GM12878 (cell line): ENCODE data around the gene DIDO1. TPM values are rescaled to one million over a fixed set of nuclear protein-coding genes. Genes with fewer than 3 reads are reported as not detected.

Source experiments
- ATAC-seq: fragments of 200-7000 bp; cut with Tn5 transposase; 3 replicates; pipeline ENCODE4 v1.9.1; 2020; ENCODE audit warnings: mild to moderate bottlenecking, moderate library complexity
- BruUV-seq: library from RNA; stranded (reverse); fragments of 400-500 nt; replicated peaks from 2 replicates; lab custom pipeline; 2021; lab: Mats Ljungman, UMichigan
- CTCF ChIA-PET: fragments of 300-600 bp; sonication (Branson Sonifier 250); formaldehyde crosslinking; extraction: SDS; loops from one replicate; lab custom pipeline; 2021; ENCODE audit warnings: inconsistent platforms; lab: Yijun Ruan, JAX
- POLR2A ChIA-PET: fragments of 350-600 bp; formaldehyde crosslinking; extraction: SDS; loops from one replicate; lab custom pipeline; 2021; ENCODE audit warnings: inconsistent platforms; lab: Charles Lee
- RAD21 ChIA-PET: fragments of 300-600 bp; sonication (Branson Sonifier 250); formaldehyde crosslinking; loops from one replicate; lab custom pipeline; 2023; ENCODE audit warnings: antibody characterized with exemption; ENCODE audit not compliant: unreplicated experiment; lab: Charles Lee
- SMC1A ChIA-PET: fragments of 300-600 bp; sonication (Branson Sonifier 250); formaldehyde crosslinking; loops from one replicate; lab custom pipeline; 2023; ENCODE audit not compliant: unreplicated experiment, uncharacterized antibody; lab: Charles Lee
- DNase-seq: peaks from one replicate; pipeline ENCODE4 v3.0.0-alpha.2; 2011; ENCODE audit warnings: low read depth, low spot score
- FAIRE-seq: peaks from 3 replicates; lab custom pipeline; 2011; peaks lifted over from hg19 to GRCh38; lab: Jason Lieb, UNC
- H2AFZ ChIP-seq: 2 replicates; pipeline ENCODE4 v1.6.0; 2011; ENCODE audit warnings: low read depth, low read length, control low read depth; ENCODE audit not compliant: control insufficient read depth
- H3K27ac ChIP-seq: 2 replicates; pipeline ENCODE4 v1.5.1; 2011; ENCODE audit warnings: control low read depth; ENCODE audit not compliant: control insufficient read depth, insufficient read depth
- H3K27me3 ChIP-seq, 2 experiments: replicated peaks in 1 of 2; 2 replicates each; pipeline versions ENCODE4 v1.6.0 to v1.6.1; 2011; ENCODE audit warnings: low read length in 1 of 2; ENCODE audit not compliant: control insufficient read depth in 2 of 2, insufficient read depth in 2 of 2
- H3K36me3 ChIP-seq, 2 experiments: 2 replicates each; pipeline ENCODE4 v1.5.1; 2011; ENCODE audit warnings: low read length in 1 of 2; ENCODE audit not compliant: control insufficient read depth in 2 of 2, insufficient read depth in 2 of 2
- H3K4me1 ChIP-seq: 2 replicates; pipeline ENCODE4 v1.6.1; 2011; ENCODE audit warnings: mild to moderate bottlenecking, low read length, moderate library complexity, mixed read lengths; ENCODE audit not compliant: control insufficient read depth, insufficient read depth
- H3K4me2 ChIP-seq: 2 replicates; pipeline ENCODE4 v1.6.0; 2011; ENCODE audit warnings: control low read depth; ENCODE audit not compliant: control insufficient read depth, insufficient read depth
- H3K4me3 ChIP-seq: fragments of 200-600 bp; sonication (generic); 2 replicates; pipeline ENCODE4 v1.5.1; 2016
- H3K79me2 ChIP-seq: 2 replicates; pipeline ENCODE4 v1.6.0; 2011; ENCODE audit warnings: low read length; ENCODE audit not compliant: control insufficient read depth, insufficient read depth
- H3K9ac ChIP-seq: 2 replicates; pipeline ENCODE4 v1.8.0; 2011; ENCODE audit warnings: low read length, control low read depth, mixed read lengths; ENCODE audit not compliant: control insufficient read depth, insufficient read depth
- H3K9me3 ChIP-seq: replicated peaks from 3 replicates; pipeline ENCODE4 v1.5.1; 2011; ENCODE audit warnings: mild to moderate bottlenecking, low read length; ENCODE audit not compliant: control insufficient read depth, insufficient read depth
- H4K20me1 ChIP-seq: 2 replicates; pipeline ENCODE4 v1.6.0; 2011; ENCODE audit not compliant: control insufficient read depth, insufficient read depth
- ATF3 ChIP-seq: IDR thresholded peaks from 2 replicates; pipeline ENCODE4 v1.6.1; 2011; ENCODE audit warnings: low read depth, mild to moderate bottlenecking, low read length, moderate library complexity, borderline replicate concordance; ENCODE audit errors: extremely low read depth
- CBX3 ChIP-seq: fragments of 200-600 bp; sonication (generic); IDR thresholded peaks from 2 replicates; pipeline ENCODE4 v1.6.1; 2016; ENCODE audit warnings: low read depth, borderline replicate concordance
- CREB1 ChIP-seq: IDR thresholded peaks from 2 replicates; pipeline ENCODE4 v1.6.1; 2012; ENCODE audit warnings: low read depth, mild to moderate bottlenecking, inconsistent platforms
- CREM ChIP-seq: IDR thresholded peaks from 2 replicates; pipeline ENCODE4 v1.6.1; 2014; ENCODE audit warnings: antibody characterized with exemption, low read depth
- FOXK2 ChIP-seq: fragments of 450-650 bp; IDR thresholded peaks from 2 replicates; pipeline ENCODE4 v1.6.1; 2017; ENCODE audit warnings: mild to moderate bottlenecking, moderate library complexity
- HCFC1 ChIP-seq: fragments of 150-350 bp; IDR thresholded peaks from 2 replicates; pipeline ENCODE4 v1.6.1; 2014; ENCODE audit warnings: low read length
- IKZF2 ChIP-seq, 2 experiments: fragments of 450-650 bp; IDR thresholded peaks; 2 replicates each; pipeline ENCODE4 v1.6.1; 2017; ENCODE audit warnings: mild to moderate bottlenecking in 2 of 2, moderate library complexity in 2 of 2
- KDM1A ChIP-seq: fragments of 200-600 bp; sonication (generic); IDR thresholded peaks from 2 replicates; pipeline ENCODE4 v1.6.1; 2016; ENCODE audit warnings: borderline replicate concordance
- NRF1 ChIP-seq: conservative IDR thresholded peaks from 2 replicates; pipeline ENCODE4 v1.6.1; 2011; ENCODE audit warnings: mild to moderate bottlenecking, low read depth, low read length, improper control_type of control experiment
- PBX3 ChIP-seq: IDR thresholded peaks from 2 replicates; pipeline ENCODE4 v1.6.1; 2011; ENCODE audit warnings: mild to moderate bottlenecking, low read depth, low read length, moderate library complexity; ENCODE audit not compliant: insufficient replicate concordance
- POLR2A ChIP-seq: IDR thresholded peaks from 2 replicates; pipeline ENCODE4 v1.6.1; 2011; ENCODE audit warnings: low read depth, mild to moderate bottlenecking, low read length
- POLR2AphosphoS5 ChIP-seq: IDR thresholded peaks from 2 replicates; pipeline ENCODE4 v1.6.1; 2011; ENCODE audit warnings: mild to moderate bottlenecking, low read length, inconsistent platforms
- RAD51 ChIP-seq: fragments of 450-650 bp; IDR thresholded peaks from 2 replicates; pipeline ENCODE4 v1.6.1; 2016; ENCODE audit warnings: moderate library complexity, mild to moderate bottlenecking, inconsistent platforms
- RELA ChIP-seq: fragments of 450-650 bp; IDR thresholded peaks from 2 replicates; pipeline ENCODE4 v1.8.0; 2014; ENCODE audit warnings: borderline replicate concordance; ENCODE audit not compliant: partially characterized antibody
- RUNX3 ChIP-seq: IDR thresholded peaks from 2 replicates; pipeline ENCODE4 v1.6.1; 2012; ENCODE audit warnings: low read length, inconsistent platforms
- SUPT20H ChIP-seq: IDR thresholded peaks from 2 replicates; pipeline ENCODE4 v1.6.1; 2011; ENCODE audit warnings: low read depth, mild to moderate bottlenecking, low read length, moderate library complexity, borderline replicate concordance; ENCODE audit not compliant: control insufficient read depth
- TBL1XR1 ChIP-seq: IDR thresholded peaks from 2 replicates; pipeline ENCODE4 v1.6.1; 2012; ENCODE audit warnings: low read depth, low read length, improper control_type of control experiment
- ZBTB11 ChIP-seq: fragments of 450-650 bp; formaldehyde crosslinking; IDR thresholded peaks from 2 replicates; pipeline ENCODE4 v1.5.0; 2022; ENCODE audit warnings: mild to moderate bottlenecking, missing genetic modification characterization
- ZNF217 ChIP-seq: fragments of 450-650 bp; IDR thresholded peaks from 2 replicates; pipeline ENCODE4 v1.6.1; 2017; ENCODE audit warnings: antibody characterized with exemption, mild to moderate bottlenecking
- WGBS: methylation state at CpG from one replicate; pipeline ENCODE4 v1.1.6; 2016; ENCODE audit warnings: low lambda C conversion rate; ENCODE audit not compliant: insufficient replicate concordance, insufficient coverage; ENCODE audit errors: missing lambda C conversion rate; 5-methylcytosine and 5-hydroxymethylcytosine counted together
- in situ Hi-C: fragments of 300-500 bp; cut with MboI; formaldehyde crosslinking; loops from 9 replicates; pipeline ENCODE4 v1.14.3; 2018; ENCODE audit warnings: mixed read lengths
- intact Hi-C: fragments of 100-400 bp; cut with micrococcal nuclease; formaldehyde crosslinking; loops from one replicate; pipeline ENCODE4 v1.14.2; 2022; ENCODE audit not compliant: unreplicated experiment
- polyA plus RNA-seq, 11 experiments: library from polyadenylated mRNA; depleted of rRNA in 4 of 11; unstranded in 6 of 11; stranded (reverse) in 5 of 11; fragments of >200 nt; fragmentation: Nextera tagmentation in 4 of 11; fragmentation: Illumina TruSeq in 1 of 11; extraction: Ambion mirVana in 4 of 11; extraction: Trizol in 1 of 11; gene quantifications; 1 replicate in 1 of 11; 2 replicates in 10 of 11; pipeline versions ENCODE4 v1.2.1 to v1.2.3, GENCODE V29; 2011 to 2016; ENCODE audit warnings: inconsistent platforms in 2 of 11, missing spikeins in 2 of 11, low read depth in 1 of 11
- total RNA-seq, 4 experiments: library from RNA; depleted of rRNA in 3 of 4; stranded (reverse); fragments of >200 nt in 3 of 4; fragmentation: Illumina TruSeq in 1 of 4; extraction: Trizol in 1 of 4; gene quantifications; 2 replicates each; pipeline versions ENCODE4 v1.2.1 to v1.2.3, GENCODE V29; 2013 to 2021

The DIDO1 gene
- total and polyA plus RNA-seq, 10 of the 15 experiments (the other 5 are each of a cell fraction or from before 2014, with no cell fraction given): 5.5 to 56.4 (median 38.4) TPM

GRCh38 chr20:62929051-62929538, 2.8 kb upstream of the DIDO1 start:
- Histone ChIP-seq H2AFZ (no peak overlapping the region; the same call in 1 of the 2 replicates), H3K36me3 (no peaks in the 10 kb centered on the region; a peak in 2 of 4 replicates), H3K4me3 (peak overlapping the region; percentile 73), H3K27me3 (no peaks in the 10 kb centered on the region), H3K4me1 (peaks cover 8% of the 10 kb centered on the region), H3K9me3 (no peaks in the 10 kb centered on the region), H3K27ac (peak overlapping the region; percentile 59), H3K9ac (peak overlapping the region; percentile 76), H3K4me2 (peak overlapping the region; percentile 68), H3K79me2 (peaks cover 97% of the 10 kb centered on the region), H4K20me1 (0 out of 2 replicates have a peak, but pooled peaks cover 8% of the 10 kb centered on the region)
- ATAC-seq (peak; percentile 64), DNase-seq (no peak), FAIRE-seq (no peak)
- POLR2A ChIA-PET: interaction anchor here (2.5 to 5.4 kb wide), 2 partner anchors 8 to 25 kb away, joined by 16 to 59 read pairs; partner anchors contain the start of gene GID8
- SMC1A ChIA-PET: interaction anchor here (1.2 kb wide), 1 partner anchor 82 kb away, joined by 3 read pairs; no protein-coding TSS in a partner anchor
- in situ Hi-C loops (no loop called here), intact Hi-C loops (no loop called here)
- RAD21 ChIA-PET: no interaction called here
- WGBS: under 1% methylated on average over 29 of the region's 44 CpGs
- CTCF ChIA-PET: no interaction called here
- BruUV-seq: no TSS peak
- TF ChIP-seq CREB1: no peak
- no peak for TF ChIP-seq RUNX3
- no peak for TF ChIP-seq ZBTB11 (CRISPR knock-in tag)
- no peak for TF ChIP-seq SUPT20H
- no peak for TF ChIP-seq CBX3
- no peak for TF ChIP-seq CREM
- TF ChIP-seq POLR2AphosphoS5: no peak
- TF ChIP-seq FOXK2: no peak
- no peak for TF ChIP-seq KDM1A
- no peak for TF ChIP-seq RELA
- no peak for TF ChIP-seq NRF1
- 0 out of 4 replicates have a peak, but pooled peaks of 1 of the 2 experiments have one; percentile 16 for TF ChIP-seq IKZF2 (IDR thresholded peaks at IDR 0.05)
- TF ChIP-seq PBX3: no peak
- TF ChIP-seq RAD51: no peak
- no peak for TF ChIP-seq ATF3
- peak; percentile 51 for TF ChIP-seq POLR2A
- TF ChIP-seq HCFC1: no peak; the same call in 1 of the 2 replicates
- no peak for TF ChIP-seq ZNF217
- no peak for TF ChIP-seq TBL1XR1
